Neural progenitor cell (in vitro differentiated cells): Measurements from ENCODE around the gene DNAJC5.

ENCODE experiments used
- CTCF ChIP-seq: fragments of 200-600 bp; sonication (generic); IDR thresholded peaks from 2 replicates; pipeline ENCODE4 v1.5.1; 2017; ENCODE audit warnings: antibody characterized with exemption, mild to moderate bottlenecking
- EZH2 ChIP-seq: fragments of 200-600 bp; sonication (generic); IDR thresholded peaks from 2 replicates; pipeline ENCODE4 v1.6.1; 2017; ENCODE audit warnings: antibody characterized with exemption, mild to moderate bottlenecking, moderate library complexity
- EZH2phosphoT487 ChIP-seq: fragments of 200-600 bp; sonication (generic); IDR thresholded peaks from 2 replicates; pipeline ENCODE4 v1.6.1; 2017; ENCODE audit warnings: antibody characterized with exemption

GRCh38 chr20:63868264-63868663 is 26.7 kb upstream of the DNAJC5 start:
- TF ChIP-seq CTCF: no peak
- TF ChIP-seq EZH2: no peak
- no peak for TF ChIP-seq EZH2phosphoT487
